Skin of body (tissue), 2 donors: ENCODE measurements around the gene ADCY2. TPM values are rescaled to one million over a fixed set of nuclear protein-coding genes. Genes with fewer than 3 reads are reported as not detected.

Experiments used
- DNase-seq: peaks from one replicate; lab custom pipeline; 2025; lab: John Stamatoyannopoulos, UW
- total RNA-seq: library from RNA; depleted of rRNA; stranded (reverse); fragments of >200 nt; gene quantifications from one replicate; pipeline ENCODE4 v1.2.3, GENCODE V29; 2014

Gene ADCY2
- total RNA-seq, 1 donor from 2014 or later = 6.9 TPM

DNA sequence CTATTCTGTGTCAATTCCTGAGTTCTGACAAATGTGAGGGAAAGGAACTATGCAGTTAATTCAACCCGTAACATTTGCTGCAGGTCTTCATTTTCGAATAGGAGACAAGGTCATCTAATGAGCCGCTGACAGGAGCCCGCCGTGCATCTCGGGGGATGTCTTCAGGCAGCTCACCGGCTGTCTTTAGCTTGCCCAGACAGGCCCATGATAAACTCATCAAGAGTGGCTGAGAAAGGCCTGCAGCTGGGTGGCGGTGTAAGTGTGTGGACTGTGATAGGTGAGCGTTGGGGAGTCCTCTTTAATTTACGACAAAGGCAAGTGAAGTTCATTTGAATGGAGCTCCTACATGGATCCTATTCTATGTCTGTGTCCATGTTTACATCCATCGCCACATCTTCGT lies 190.5 kb downstream of the ADCY2 start:
- DNase-seq = no peak

DNA sequence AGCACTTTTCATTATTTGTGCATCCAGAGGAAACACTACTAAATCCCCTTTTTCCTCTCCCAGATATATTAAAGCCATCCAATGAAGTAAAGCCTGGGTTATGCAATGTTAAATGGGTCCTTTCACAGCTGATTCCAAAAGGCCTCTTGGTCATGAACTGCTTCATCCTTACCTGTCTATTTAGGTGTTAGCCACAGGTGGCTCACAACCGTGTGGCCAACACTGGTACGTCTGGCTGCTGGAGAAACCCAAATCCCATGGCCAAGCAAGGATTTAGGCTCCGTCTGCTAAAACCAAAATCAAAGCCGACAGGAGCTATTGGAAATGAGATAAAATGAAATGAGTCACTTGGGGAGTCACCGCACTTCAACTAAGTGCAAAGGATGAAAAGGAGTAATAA lies 193.9 kb downstream of the ADCY2 start:
- DNase-seq = no peak

DNA sequence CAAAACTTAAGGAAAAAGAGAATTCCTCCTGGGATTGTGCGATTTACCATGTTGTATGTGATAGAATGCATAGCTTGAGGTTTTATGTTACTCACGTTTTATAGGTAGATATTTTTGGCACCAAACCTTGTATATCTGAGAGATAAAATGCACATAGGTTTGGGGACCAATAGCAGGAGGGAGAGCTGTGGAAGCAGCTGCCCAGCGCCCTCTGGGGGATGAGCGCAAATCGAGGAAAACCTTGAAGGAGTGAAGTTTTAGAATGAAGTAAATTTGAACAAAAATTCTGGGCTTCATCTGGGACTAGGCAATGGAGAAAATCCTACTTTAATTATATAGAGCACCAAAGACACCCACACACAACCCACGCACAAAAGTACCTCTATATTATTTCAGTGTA lies 197.0 kb downstream of the ADCY2 start:
- no peak for DNase-seq

- DNase-seq = no peak
Measured at GRCh38 chr5:7597059-7597642, 201.2 kb downstream of the ADCY2 start.

DNA sequence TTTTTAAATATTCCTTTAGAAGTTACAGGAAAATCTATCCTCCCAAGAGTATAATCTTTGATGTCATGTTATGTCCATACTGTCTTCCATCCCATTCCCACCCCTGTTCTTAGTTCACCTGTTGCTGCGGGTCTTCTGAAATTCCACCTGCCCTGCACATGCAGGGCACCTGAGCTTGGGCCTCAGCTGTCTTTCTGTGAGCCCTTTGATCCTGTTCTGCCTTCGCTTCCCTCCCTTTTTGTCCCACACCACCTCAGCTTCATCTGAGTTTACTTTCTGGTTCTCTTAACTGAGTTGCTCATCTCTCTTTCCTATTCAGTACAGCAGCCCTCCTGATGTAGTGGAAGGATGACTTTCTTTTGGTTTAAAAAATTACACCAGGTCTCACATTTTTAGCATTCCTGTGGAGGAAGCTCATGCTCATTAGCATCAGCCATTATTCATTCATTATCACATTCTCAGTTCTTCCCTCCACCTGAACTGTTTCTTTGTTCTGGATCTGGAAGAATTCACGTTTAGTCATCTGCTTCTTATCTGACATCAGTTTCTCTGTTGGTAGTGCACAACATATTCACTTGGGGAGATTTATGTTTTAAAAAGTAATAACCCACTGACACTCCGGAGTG lies 211.0 kb downstream of the ADCY2 start:
- no peak for DNase-seq

GRCh38 chr5:7608772-7609171 lies 212.8 kb downstream of the ADCY2 start:
- no peak for DNase-seq

DNA sequence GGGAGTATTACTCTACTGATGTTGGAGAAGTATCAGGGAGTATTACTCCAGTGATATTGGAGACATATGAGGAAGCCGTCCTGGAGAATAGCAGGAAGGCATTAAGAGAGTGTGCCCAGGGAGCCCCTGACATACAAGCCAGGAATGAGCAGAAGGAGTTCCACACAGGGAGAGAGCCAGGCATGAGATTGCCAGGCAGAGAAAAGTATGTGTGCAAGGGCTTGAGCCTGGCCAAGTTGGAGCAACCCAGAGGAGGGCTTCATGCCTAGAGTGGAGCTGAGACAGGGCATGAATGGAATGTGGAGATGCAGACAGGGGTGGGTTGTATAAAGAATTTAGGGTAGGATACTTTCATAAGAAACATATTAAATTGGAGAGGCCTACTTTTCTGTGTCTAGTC lies 213.8 kb downstream of the ADCY2 start:
- no peak for DNase-seq

DNA sequence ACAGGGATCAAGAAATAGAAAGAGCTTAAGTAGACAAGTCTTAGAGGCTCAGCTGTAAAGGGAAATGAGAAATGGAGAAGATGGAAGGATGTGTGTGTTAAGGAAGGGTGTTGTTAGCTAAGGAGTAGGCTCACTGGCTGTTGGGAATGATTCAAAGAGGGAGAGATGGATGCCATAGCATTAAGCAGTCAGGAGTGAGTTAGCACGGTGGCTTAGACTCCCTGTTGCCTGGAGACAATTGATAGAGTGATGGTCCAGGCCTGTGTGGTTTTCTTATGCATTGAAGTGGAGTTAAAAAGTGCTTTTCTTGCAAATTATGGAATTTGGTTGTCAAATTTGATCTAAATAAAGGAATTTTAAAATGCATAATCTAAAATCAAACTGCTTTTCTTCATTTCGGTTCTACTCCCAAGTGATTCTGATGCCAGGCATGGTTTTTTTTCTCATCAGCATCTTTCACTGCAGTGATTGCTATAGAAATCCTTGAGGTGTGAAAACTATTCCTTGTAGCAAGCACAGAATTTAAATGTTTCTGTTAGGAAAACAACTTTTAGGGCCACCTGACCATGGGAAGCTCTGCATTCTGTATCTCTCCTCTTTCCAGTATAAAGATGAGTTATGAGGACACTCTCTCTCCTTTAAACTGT lies 214.7 kb downstream of the ADCY2 start:
- no peak for DNase-seq

DNA sequence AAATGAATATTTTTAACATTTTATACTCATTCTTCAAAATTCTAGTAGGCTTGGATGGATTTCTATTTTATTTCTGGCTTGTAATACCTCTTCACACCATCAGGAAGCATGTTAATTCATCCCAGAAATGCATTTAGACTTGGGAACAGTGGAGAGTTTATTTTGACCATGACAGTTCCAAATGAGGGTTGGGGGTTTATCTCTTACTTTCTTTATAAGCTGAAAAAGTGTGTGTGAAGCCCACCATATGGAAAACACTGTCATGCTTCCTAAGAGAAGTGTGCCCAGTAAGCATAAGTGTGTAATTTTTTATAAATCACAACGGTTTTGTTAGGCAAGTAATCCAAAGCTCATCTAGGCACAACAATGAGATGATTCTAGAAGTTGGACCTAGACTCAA lies 215.6 kb downstream of the ADCY2 start:
- no peak for DNase-seq

GRCh38 chr5:7615566-7616061 lies 219.7 kb downstream of the ADCY2 start:
- no peak for DNase-seq

- no peak for DNase-seq
Measured at GRCh38 chr5:7616897-7617296, 221.0 kb downstream of the ADCY2 start.

DNA sequence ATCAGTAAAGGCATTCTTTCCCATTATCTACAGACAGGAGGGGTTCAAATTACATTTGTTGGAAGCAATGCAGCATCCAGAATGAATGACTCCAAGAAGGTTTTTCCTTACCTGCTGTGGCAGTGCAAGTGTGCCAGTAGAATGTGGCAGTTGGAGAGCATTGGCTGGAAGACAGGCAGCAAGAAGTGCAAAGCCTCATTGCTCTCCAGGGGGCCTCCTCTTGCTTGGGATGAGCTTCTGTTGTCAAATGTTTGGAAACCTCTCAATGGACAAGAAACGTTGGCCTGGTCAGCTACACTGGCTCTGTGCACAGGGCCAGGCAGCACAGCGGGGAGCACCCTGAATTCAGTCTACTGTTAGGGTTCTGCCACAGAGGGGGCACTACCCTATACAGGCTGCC lies 226.6 kb downstream of the ADCY2 start:
- DNase-seq = no peak

GRCh38 chr5:7625740-7626139 lies 229.8 kb downstream of the ADCY2 start:
- no peak for DNase-seq

DNA sequence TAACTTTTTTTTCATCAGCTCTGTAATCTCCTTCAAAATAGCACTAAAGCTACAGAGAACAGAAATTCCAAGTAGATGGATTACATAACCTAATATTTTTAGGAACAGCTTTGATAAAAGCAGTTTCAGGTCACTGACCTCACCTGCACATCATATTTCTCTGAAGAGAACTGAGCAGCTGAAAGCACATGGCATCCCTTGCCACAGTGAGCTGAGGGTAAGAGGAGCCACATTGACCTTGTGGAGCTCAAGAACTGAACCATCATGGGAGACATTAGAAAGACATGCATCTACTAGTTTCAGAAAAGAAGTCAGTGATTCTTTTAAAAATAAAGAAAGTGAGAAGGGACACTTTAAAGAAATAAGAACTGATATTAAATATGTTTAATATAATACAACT lies 232.3 kb downstream of the ADCY2 start:
- DNase-seq = no peak

DNA sequence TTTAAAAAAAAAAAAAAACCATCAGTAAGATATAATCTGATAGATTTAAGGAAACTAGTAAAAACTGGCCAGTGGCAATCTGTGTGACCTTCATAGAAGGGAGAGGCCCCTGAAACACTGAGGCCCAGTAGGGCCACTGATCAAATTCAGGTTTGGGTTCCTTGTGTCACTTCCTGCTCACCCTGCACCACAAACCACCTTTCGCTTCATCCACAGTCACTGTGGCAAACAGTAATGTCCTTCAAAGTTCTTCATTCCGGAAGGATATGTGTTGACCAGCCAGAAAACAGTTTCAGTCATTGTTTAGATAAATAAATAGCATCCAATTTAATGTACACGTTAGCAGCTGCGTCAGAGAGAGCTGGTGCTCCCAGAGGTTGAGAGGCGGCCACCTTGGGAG lies 232.9 kb downstream of the ADCY2 start:
- no peak for DNase-seq

GRCh38 chr5:7629561-7629960 lies 233.6 kb downstream of the ADCY2 start:
- DNase-seq = no peak

GRCh38 chr5:7634837-7635236 lies 238.9 kb downstream of the ADCY2 start:
- DNase-seq = no peak

- DNase-seq = no peak
Measured at GRCh38 chr5:7638456-7638855, 242.5 kb downstream of the ADCY2 start.

- no peak for DNase-seq
Measured at GRCh38 chr5:7642029-7642428, 246.1 kb downstream of the ADCY2 start.

DNA sequence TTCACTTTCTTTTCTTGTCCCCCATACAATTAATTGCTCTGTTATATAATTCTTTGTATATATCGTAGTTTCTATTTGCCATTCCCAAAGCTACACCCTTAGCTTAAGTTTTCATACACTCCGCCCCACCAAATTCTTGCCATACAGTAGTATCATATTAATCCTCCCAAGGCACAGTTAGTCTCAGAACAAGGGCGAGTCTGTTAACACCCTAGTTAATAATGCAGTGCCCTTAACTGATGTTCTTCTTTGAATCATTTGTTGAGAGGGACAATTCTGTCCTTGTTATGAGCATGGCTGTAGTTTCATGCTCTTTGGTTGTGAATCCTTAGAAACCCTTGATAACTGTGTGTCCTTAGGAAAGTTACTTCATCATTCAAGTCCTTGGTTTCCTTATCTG lies 248.8 kb downstream of the ADCY2 start:
- no peak for DNase-seq

- no peak for DNase-seq
Measured at GRCh38 chr5:7650755-7651154, 254.8 kb downstream of the ADCY2 start.

DNA sequence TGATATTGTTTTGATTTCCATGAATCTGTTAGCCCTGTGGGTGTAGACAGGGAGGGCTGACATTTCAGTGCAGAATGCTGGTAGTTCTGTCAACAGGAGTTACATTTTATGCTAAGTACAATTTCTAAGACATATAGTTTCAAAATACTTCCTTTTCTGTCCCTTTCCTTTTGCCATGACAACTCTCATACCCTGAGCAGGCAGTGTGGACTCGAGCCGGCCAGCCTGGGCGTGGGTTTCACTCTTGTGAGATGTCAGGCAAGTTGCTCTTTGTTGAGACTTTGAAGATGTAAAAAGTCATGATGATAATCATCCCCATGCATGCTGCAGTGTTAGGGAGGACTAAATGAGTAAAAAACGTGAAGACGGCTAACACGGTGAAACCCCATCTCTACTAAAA lies 257.1 kb downstream of the ADCY2 start:
- no peak for DNase-seq

DNA sequence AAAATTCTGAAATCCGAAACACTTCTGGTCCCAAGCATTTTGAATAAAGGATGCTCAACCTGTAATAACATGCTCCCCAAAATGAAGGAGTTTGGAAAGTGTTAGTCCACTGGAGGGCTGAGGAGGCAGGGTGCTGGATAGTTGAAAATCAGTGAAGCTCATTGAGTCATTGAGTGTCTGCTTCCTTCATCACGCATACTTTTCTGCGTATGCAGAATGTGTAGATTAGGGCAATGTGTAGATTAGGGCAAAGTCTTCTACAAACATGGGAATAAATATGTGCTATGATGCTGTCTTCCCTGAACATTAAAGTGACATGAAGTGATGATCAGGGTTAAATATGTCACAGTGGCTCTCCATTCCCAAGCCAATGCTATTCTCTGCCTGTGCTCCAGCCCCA lies 261.2 kb downstream of the ADCY2 start:
- DNase-seq = no peak
